GM12872 (cell line): ENCODE measurements around the gene CCDC3.

Experiments used
- CTCF ChIP-seq: IDR thresholded peaks from 3 replicates; pipeline ENCODE4 v1.5.1; 2011; ENCODE audit warnings: low read depth, mild to moderate bottlenecking, low read length, moderate library complexity; ENCODE audit not compliant: insufficient read depth

Gene CCDC3

GRCh38 chr10:12888470-12888869, 113.0 kb downstream of the CCDC3 start:
- no peak for TF ChIP-seq CTCF

DNA sequence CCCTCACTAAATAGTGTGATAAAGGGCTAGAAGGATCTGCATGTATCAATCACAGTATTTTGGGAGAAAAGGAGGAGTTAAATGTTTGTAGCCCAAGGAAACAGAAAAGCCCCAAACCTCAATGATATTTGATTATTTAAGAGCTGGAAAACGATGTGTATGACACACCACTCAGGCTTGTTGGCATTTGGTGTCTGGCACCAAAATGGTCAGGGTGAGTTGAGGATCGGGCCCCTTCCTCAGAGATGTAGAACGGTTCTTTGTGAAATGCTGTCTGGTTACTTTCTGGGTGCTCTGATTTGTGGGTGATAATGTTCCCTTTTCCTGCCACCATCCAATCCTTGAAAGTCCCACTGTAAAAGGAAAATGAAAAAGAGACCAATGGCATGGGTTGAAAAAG, 113.7 kb downstream of the CCDC3 start:
- TF ChIP-seq CTCF: no peak

- no peak for TF ChIP-seq CTCF
Measured at GRCh38 chr10:12884851-12885250, 116.7 kb downstream of the CCDC3 start.

DNA sequence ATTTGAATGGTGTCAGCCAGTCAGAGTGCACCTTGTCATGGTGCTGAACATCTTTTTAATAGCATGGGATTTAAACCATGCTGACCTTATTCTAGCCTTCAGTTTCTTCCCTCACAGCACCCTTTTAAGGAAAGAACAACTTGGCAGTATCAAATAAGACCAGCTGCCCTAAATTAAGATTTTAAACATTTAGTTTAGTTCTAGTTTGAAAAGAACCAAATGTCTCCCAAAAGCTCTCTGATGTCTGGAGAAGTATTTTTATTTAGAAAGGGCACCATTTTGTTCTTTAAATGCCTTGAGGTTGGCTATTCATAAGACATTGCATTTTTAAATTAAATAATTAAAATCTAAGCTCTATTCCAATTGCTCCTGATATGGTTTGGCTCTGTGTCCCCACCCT, 121.1 kb downstream of the CCDC3 start:
- no peak for TF ChIP-seq CTCF

DNA sequence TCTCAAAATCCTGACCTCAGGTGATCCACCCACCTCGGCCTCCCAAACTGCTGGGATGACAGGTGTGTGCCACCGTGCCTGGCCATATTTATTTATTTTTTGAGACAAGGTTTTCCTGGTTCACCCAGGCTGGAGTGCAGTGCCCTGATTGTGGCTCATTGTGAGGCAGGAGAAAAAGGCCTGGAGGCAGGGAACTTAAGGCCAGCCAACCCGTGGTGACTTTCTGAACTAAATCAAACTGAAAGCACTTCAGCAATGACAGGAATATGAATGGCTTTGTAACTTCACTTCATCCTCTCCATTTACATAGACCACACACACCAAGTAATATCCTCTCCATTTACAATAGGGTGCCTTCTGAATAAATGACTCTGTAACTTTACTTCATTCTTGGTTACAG, 124.4 kb downstream of the CCDC3 start:
- no peak for TF ChIP-seq CTCF

GRCh38 chr10:12876266-12876665, 125.2 kb downstream of the CCDC3 start:
- TF ChIP-seq CTCF: no peak

GRCh38 chr10:12875100-12875499, 126.4 kb downstream of the CCDC3 start:
- TF ChIP-seq CTCF: no peak

GRCh38 chr10:12874501-12874900, 127.0 kb downstream of the CCDC3 start:
- TF ChIP-seq CTCF: no peak
